Measurements from ENCODE around the gene MPV17L.
"Not testable (repeated sequence)": the region's sequence is repeated elsewhere in the genome, so short reads cannot be mapped to it uniquely, and the experiment has no call there.

The MPV17L gene

DNA sequence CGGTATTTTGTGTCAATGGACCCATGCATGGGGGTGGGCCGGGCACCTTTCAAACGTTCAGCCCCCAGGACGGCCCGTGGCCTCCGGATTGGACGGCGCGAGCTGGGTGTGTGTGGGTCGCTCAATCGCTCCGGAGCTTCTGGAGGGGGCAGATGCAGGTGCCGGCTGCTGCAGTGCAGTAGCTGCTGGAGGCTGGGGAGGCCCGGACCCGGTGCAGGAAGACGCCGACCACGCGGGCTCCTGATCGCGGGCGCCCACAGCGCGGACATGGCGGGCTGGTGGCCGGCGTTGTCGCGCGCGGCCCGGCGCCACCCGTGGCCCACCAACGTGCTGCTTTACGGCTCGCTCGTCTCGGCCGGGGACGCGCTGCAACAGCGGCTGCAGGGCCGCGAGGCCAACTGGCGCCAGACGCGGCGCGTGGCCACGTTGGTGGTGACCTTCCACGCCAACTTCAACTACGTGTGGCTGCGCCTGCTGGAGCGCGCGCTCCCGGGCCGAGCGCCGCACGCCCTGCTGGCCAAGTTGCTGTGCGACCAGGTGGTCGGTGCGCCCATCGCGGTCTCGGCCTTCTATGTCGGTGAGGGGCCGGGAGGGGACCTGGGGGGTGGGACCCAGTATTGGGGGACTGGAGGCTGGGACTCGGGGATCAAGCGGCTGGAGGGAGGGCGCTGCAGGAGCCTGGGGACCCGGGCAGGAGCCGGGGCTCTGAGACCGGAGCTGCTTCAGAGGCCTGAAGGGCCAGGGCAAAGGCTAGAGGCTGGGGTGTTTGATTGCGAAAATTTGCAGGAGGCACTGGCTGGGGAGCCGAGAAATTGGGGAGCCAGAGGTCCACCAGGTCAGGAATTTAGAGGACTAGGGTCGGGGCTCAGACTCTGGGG is at the start of gene MPV17L:
Gene MPV17L, plus strand, starts transcription at position 124 of the 878 bp plus-strand sequence. Its CDS starts 144 bp downstream, at position 268.
- H3K4me3 ChIP-seq (ENCODE audit: severe bottlenecking): peak within 1 kb of the TSS; percentile 33

DNA sequence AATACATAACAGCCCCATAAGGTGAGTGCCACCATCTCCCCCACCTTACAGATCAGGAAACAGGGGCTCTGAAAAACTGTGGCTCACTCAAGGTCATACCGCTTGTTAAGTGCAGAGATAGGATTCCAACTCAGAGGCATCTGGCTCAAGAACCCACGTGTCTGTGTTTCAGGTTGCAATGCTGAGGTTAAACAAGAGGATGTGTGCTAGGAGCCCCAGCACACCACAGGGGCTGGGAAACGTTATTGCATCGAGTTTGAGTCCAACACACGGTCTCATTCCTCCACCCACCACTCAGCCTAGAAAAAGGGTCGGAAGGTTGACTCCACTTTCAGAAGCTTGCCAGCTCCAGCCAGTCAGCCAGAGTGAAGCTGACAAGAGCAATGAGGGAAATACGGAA is 46.8 kb upstream of the MPV17L start:
- not testable (repeated sequence) for H3K4me3 ChIP-seq (ENCODE audit: severe bottlenecking); ATAC-seq (ENCODE audit: low read depth); H3K9me3 ChIP-seq (ENCODE audit: severe bottlenecking); H3K27ac ChIP-seq (ENCODE audit: poor library complexity, severe bottlenecking); DNase-seq (ENCODE audit: low spot score); H3K36me3 ChIP-seq (ENCODE audit: low read depth); H3K4me1 ChIP-seq (ENCODE audit: insufficient read depth, poor library complexity, severe bottlenecking); H3K27me3 ChIP-seq (ENCODE audit: insufficient read depth, poor library complexity, severe bottlenecking)

More for the DNA sequence above, at the start of gene MPV17L:
- H3K36me3 ChIP-seq (ENCODE audit: low read depth); H3K9me3 ChIP-seq (ENCODE audit: severe bottlenecking); H3K27ac ChIP-seq (ENCODE audit: poor library complexity, severe bottlenecking); H3K4me1 ChIP-seq (ENCODE audit: insufficient read depth, poor library complexity, severe bottlenecking); H3K27me3 ChIP-seq (ENCODE audit: insufficient read depth, poor library complexity, severe bottlenecking); DNase-seq (ENCODE audit: low spot score): not testable (repeated sequence)
- peak; percentile 71 for ATAC-seq (ENCODE audit: low read depth)

DNA sequence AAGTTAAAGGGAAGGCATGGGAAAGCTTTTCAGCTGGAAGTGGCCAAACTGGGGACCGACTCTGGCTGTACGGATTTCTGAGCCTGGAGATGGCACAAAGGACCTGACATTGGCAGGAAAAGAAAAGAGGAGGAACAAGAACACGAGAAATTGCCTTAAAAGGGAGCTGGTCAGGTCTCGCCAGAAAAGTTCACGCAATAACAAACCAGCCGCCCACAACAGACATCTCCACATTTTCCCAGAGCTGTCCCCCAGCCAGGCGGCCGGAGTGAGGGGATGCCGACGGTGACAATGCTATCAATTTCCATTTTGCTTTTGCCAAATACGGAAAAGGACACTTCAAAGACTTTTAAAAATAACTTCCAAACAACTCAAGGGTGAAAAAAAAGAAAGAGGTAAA is 44.3 kb upstream of the MPV17L start:
- not testable (repeated sequence) for H3K4me3 ChIP-seq (ENCODE audit: severe bottlenecking); ATAC-seq (ENCODE audit: low read depth); DNase-seq (ENCODE audit: low spot score); H3K9me3 ChIP-seq (ENCODE audit: severe bottlenecking); H3K36me3 ChIP-seq (ENCODE audit: low read depth); H3K27me3 ChIP-seq (ENCODE audit: insufficient read depth, poor library complexity, severe bottlenecking); H3K27ac ChIP-seq (ENCODE audit: poor library complexity, severe bottlenecking); H3K4me1 ChIP-seq (ENCODE audit: insufficient read depth, poor library complexity, severe bottlenecking)

DNA sequence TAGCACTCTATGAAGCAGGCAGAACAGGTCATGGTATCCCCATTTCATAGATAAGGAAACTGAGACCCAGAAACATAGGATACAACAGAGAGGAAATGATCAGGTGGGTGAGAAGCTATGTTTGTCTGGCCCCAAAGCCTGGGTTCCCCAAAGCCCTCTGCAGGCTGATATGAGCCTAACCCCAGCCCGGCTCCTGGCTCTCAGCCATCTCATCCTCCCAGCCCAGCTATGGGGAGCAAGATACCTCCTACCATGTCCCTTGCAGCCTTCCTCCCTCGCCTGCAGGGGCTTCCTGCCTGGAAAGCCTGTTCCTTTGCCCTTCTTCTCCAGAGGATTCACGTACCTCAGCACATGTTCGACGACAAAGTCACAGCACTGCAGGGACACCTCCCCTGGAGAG is 43.8 kb upstream of the MPV17L start:
- not testable (repeated sequence) for DNase-seq (ENCODE audit: low spot score); ATAC-seq (ENCODE audit: low read depth); H3K27me3 ChIP-seq (ENCODE audit: insufficient read depth, poor library complexity, severe bottlenecking); H3K4me3 ChIP-seq (ENCODE audit: severe bottlenecking); H3K36me3 ChIP-seq (ENCODE audit: low read depth); H3K4me1 ChIP-seq (ENCODE audit: insufficient read depth, poor library complexity, severe bottlenecking); H3K9me3 ChIP-seq (ENCODE audit: severe bottlenecking); H3K27ac ChIP-seq (ENCODE audit: poor library complexity, severe bottlenecking)

DNA sequence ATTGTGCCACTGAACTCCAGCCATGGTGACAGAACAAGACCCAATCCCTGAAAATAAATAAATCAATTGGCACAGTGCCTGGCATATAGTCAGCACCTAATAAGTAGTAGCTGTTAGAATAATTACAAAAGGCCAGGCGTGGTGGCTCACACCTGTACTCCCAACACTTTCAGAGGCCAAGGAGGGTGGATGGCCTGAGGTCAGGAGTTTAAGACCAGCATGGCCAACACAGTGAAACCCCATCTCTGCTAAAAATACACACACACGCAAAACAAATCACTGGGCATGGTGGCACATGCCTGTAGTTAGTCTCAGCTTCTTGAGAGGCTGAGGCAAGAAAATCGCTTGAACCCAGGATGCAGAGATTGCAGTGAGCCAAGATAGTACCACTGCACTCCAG is 42.7 kb upstream of the MPV17L start:
- not testable (repeated sequence) for H3K4me3 ChIP-seq (ENCODE audit: severe bottlenecking); H3K27me3 ChIP-seq (ENCODE audit: insufficient read depth, poor library complexity, severe bottlenecking); ATAC-seq (ENCODE audit: low read depth); H3K9me3 ChIP-seq (ENCODE audit: severe bottlenecking); H3K4me1 ChIP-seq (ENCODE audit: insufficient read depth, poor library complexity, severe bottlenecking); H3K36me3 ChIP-seq (ENCODE audit: low read depth); DNase-seq (ENCODE audit: low spot score); H3K27ac ChIP-seq (ENCODE audit: poor library complexity, severe bottlenecking)

DNA sequence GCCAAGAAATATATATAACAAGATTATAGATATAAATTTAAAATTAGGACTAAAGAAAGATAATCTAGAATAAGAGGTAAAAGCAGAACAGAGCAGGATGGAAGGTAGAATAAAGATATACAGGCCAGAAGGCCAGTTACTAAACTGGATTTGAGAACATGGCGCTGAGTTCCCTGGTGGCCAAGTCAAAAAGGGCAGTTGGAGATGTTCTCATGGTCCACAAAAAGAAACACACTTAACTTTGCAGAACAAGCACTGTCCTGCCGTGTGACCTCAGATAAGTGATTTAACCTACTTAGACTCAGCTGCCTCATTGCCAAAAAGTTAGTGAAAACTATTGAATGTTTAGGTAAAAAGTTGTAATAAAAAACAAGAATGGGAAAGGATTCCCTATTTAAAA is 40.7 kb upstream of the MPV17L start:
- H3K27me3 ChIP-seq (ENCODE audit: insufficient read depth, poor library complexity, severe bottlenecking); H3K36me3 ChIP-seq (ENCODE audit: low read depth); DNase-seq (ENCODE audit: low spot score); H3K4me1 ChIP-seq (ENCODE audit: insufficient read depth, poor library complexity, severe bottlenecking); H3K9me3 ChIP-seq (ENCODE audit: severe bottlenecking); H3K4me3 ChIP-seq (ENCODE audit: severe bottlenecking); H3K27ac ChIP-seq (ENCODE audit: poor library complexity, severe bottlenecking); ATAC-seq (ENCODE audit: low read depth): not testable (repeated sequence)

DNA sequence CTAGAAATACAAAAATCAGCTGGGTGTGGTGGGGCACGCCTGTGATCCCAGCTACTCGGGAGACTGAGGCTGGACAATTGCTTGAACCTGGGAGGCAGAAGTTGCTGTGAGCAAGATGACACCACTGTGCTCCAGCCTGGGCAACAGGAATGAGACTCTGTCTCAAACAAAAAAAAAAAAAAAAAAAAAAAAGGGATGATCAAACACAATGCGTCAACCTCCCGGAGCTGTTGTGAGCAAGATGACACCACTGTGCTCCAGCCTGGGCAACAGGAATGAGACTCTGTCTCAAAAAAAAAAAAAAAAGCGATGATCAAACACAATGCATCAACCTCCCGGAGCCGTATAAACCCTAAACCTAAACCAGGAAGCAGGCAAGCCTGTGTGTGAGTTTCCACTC is 38.1 kb upstream of the MPV17L start:
- not testable (repeated sequence) for H3K36me3 ChIP-seq (ENCODE audit: low read depth); ATAC-seq (ENCODE audit: low read depth); H3K27ac ChIP-seq (ENCODE audit: poor library complexity, severe bottlenecking); H3K4me1 ChIP-seq (ENCODE audit: insufficient read depth, poor library complexity, severe bottlenecking); H3K9me3 ChIP-seq (ENCODE audit: severe bottlenecking); H3K27me3 ChIP-seq (ENCODE audit: insufficient read depth, poor library complexity, severe bottlenecking); H3K4me3 ChIP-seq (ENCODE audit: severe bottlenecking); DNase-seq (ENCODE audit: low spot score)

DNA sequence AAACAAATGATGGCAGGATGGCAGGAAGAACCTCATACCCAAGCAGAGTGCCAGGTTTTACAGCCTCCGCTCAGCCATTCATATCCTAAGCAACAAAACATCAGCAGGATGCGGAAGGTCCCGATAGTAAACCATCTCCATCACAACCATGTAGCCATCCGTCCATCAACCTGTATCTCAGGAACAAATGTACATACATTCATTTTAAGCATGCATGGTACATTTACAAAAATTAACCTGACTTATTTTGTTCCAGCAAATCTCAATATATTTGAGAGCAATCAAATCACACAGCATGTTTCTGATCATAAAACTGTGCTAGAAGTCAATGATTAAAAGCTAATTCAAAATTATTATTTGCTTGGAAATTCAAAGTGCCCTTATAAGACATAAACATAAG is 17.4 kb upstream of the MPV17L start, which contains the start of gene NPIPA5:
Gene NPIPA5, minus strand, starts transcription at position 101 of the 400 bp plus-strand sequence. Its CDS starts 0 bp downstream, at position 101.
- H3K36me3 ChIP-seq (ENCODE audit: low read depth); H3K4me3 ChIP-seq (ENCODE audit: severe bottlenecking); ATAC-seq (ENCODE audit: low read depth); H3K4me1 ChIP-seq (ENCODE audit: insufficient read depth, poor library complexity, severe bottlenecking); H3K9me3 ChIP-seq (ENCODE audit: severe bottlenecking); DNase-seq (ENCODE audit: low spot score); H3K27me3 ChIP-seq (ENCODE audit: insufficient read depth, poor library complexity, severe bottlenecking); H3K27ac ChIP-seq (ENCODE audit: poor library complexity, severe bottlenecking): not testable (repeated sequence)

DNA sequence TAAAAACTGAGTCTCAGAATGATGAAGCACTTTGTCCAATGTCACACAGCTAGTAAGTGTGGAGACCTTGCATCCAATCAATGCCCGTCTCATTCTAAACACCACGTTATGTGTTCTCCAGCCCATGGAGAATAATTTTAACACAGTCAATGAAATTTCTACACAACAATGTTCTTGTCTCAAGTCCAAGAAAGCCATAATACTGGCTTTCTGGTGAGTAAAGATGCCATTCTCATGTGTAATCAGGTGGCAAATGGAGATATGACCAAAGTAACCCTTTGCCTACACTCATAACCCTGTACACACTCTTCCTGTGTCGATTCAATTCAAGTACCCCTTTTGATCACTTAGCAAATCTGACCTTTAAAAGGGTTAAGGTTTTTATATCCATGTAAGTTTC is 12.7 kb upstream of the MPV17L start:
- H3K4me1 ChIP-seq (ENCODE audit: insufficient read depth, poor library complexity, severe bottlenecking): peaks cover 12% of the 10 kb centered on the region
- H3K27me3 ChIP-seq (ENCODE audit: insufficient read depth, poor library complexity, severe bottlenecking); H3K4me3 ChIP-seq (ENCODE audit: severe bottlenecking); H3K36me3 ChIP-seq (ENCODE audit: low read depth); ATAC-seq (ENCODE audit: low read depth); DNase-seq (ENCODE audit: low spot score); H3K9me3 ChIP-seq (ENCODE audit: severe bottlenecking): not testable (repeated sequence)
- peak overlapping the region; percentile 48 for H3K27ac ChIP-seq (ENCODE audit: poor library complexity, severe bottlenecking)

DNA sequence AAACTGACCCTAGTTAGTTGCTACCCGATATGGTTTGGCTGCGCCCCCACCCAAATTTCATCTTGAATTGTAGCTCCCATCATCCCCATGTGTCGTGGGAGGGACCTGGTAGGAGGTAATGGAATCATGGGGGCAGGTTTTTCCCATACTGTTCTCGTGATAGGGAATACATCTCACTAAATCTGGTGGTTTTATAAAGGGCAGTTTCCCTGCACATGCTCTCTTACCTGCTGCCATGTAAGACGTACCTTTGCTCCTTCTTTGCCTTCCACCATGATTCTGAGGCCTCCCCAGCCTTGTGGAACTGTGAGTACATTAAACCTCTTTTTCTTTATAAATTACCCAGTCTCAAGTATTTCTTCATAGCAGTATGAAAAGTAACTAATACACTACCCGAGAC is 7.5 kb upstream of the MPV17L start:
- not testable (repeated sequence) for H3K4me1 ChIP-seq (ENCODE audit: insufficient read depth, poor library complexity, severe bottlenecking); H3K27me3 ChIP-seq (ENCODE audit: insufficient read depth, poor library complexity, severe bottlenecking); H3K27ac ChIP-seq (ENCODE audit: poor library complexity, severe bottlenecking); H3K4me3 ChIP-seq (ENCODE audit: severe bottlenecking); ATAC-seq (ENCODE audit: low read depth); DNase-seq (ENCODE audit: low spot score); H3K9me3 ChIP-seq (ENCODE audit: severe bottlenecking); H3K36me3 ChIP-seq (ENCODE audit: low read depth)

DNA sequence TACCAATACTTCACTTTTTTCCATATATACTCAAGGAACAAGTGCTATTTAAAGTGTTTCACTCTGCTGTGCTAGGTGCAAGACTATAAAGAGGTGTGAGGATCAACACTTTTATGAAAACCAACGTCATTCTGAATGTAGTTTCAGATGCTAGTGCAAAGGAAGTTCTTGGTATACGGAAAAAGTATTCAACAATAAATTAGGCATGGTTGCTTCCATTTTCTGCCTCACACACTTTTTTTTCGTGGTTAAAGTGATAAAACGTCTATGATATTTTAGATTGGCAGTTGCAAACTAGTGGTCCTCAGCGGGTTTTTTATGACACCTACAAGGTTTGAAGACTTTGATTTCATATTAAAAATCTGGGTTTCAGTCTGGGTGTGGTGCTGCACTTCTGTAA is 5.6 kb upstream of the MPV17L start:
- not testable (repeated sequence) for ATAC-seq (ENCODE audit: low read depth); H3K4me3 ChIP-seq (ENCODE audit: severe bottlenecking); H3K27me3 ChIP-seq (ENCODE audit: insufficient read depth, poor library complexity, severe bottlenecking); H3K36me3 ChIP-seq (ENCODE audit: low read depth); H3K4me1 ChIP-seq (ENCODE audit: insufficient read depth, poor library complexity, severe bottlenecking); H3K9me3 ChIP-seq (ENCODE audit: severe bottlenecking); DNase-seq (ENCODE audit: low spot score); H3K27ac ChIP-seq (ENCODE audit: poor library complexity, severe bottlenecking)

Measured in RWPE2 (cell line).